SK-N-SH (cell line): Measurements from ENCODE around the gene EOLA2. TPM values are rescaled to one million over a fixed set of nuclear protein-coding genes. Genes with fewer than 3 reads are reported as not detected.

Source experiments
- CTCF ChIA-PET: fragments of 300-600, 350-600 bp; formaldehyde crosslinking; extraction: SDS; loops from one replicate; lab custom pipeline; 2021; lab: Yijun Ruan, JAX
- POLR2A ChIA-PET: fragments of 350-600 bp; sonication (Branson Sonifier 250); formaldehyde crosslinking; extraction: SDS; loops from one replicate; lab custom pipeline; 2020; ENCODE audit warnings: antibody characterized with exemption, inconsistent platforms; lab: Yijun Ruan, JAX
- DNase-seq: peaks from one replicate; pipeline ENCODE4 v3.0.0; 2012
- H2AFZ ChIP-seq: fragments of 200-600 bp; sonication (generic); 2 replicates; pipeline ENCODE4 v1.8.1; 2016; ENCODE audit warnings: antibody characterized with exemption, mild to moderate bottlenecking, low read depth
- H3F3A ChIP-seq: fragments of 200-600 bp; sonication (generic); replicated peaks from 2 replicates; pipeline ENCODE3; 2016; ENCODE audit warnings: antibody characterized with exemption, mild to moderate bottlenecking; ENCODE audit not compliant: insufficient read depth
- H3K27ac ChIP-seq, 2 experiments: fragments of 200-500 bp in 1 of 2; fragments of 200-600 bp in 1 of 2; sonication (Bioruptor generic) in 1 of 2; sonication (generic), shearing (Covaris generic) in 1 of 2; 2 replicates each; pipeline versions ENCODE4 v1.5.1 to v1.6.1; 2014 to 2016; ENCODE audit warnings: low read depth in 2 of 2, inconsistent platforms in 1 of 2, low read length in 1 of 2, mild to moderate bottlenecking in 1 of 2, mixed read lengths in 1 of 2
- H3K27me3 ChIP-seq: fragments of 200-600 bp; sonication (generic), shearing (Covaris generic); 2 replicates; pipeline ENCODE4 v1.6.1; 2016; ENCODE audit warnings: mixed run types; ENCODE audit not compliant: insufficient read depth
- H3K36me3 ChIP-seq, 2 experiments: fragments of 200-500 bp in 1 of 2; fragments of 200-600 bp in 1 of 2; sonication (Bioruptor generic) in 1 of 2; sonication (generic) in 1 of 2; replicated peaks in 1 of 2; 2 replicates each; pipeline versions ENCODE3 to v1.5.1; 2014 to 2016; ENCODE audit warnings: low read length in 1 of 2, mild to moderate bottlenecking in 1 of 2; ENCODE audit not compliant: insufficient read depth in 2 of 2, control insufficient read depth in 1 of 2
- H3K4me1 ChIP-seq, 2 experiments: fragments of 200-500 bp in 1 of 2; fragments of 200-600 bp in 1 of 2; sonication (Bioruptor generic) in 1 of 2; sonication (generic), shearing (Covaris generic) in 1 of 2; 2 replicates each; pipeline versions ENCODE4 v1.5.1 to v1.6.1; 2014 to 2016; ENCODE audit warnings: low read depth in 1 of 2, low read length in 1 of 2, mixed run types in 1 of 2; ENCODE audit not compliant: insufficient read depth in 2 of 2, control insufficient read depth in 1 of 2
- H3K4me2 ChIP-seq: fragments of 200-600 bp; sonication (generic), shearing (Covaris generic); 2 replicates; pipeline ENCODE4 v1.6.1; 2017; ENCODE audit warnings: mixed run types
- H3K4me3 ChIP-seq, 2 experiments: fragments of 200-500 bp in 1 of 2; fragments of 200-600 bp in 1 of 2; sonication (Bioruptor generic) in 1 of 2; sonication (generic), shearing (Covaris generic) in 1 of 2; 2 replicates each; pipeline versions ENCODE4 v1.5.1 to v1.8.1; 2014 to 2016; ENCODE audit warnings: low read depth in 2 of 2, inconsistent platforms in 1 of 2, low read length in 1 of 2, mild to moderate bottlenecking in 1 of 2, mixed read lengths in 1 of 2, moderate library complexity in 1 of 2
- H3K79me2 ChIP-seq: fragments of 200-600 bp; sonication (generic); 2 replicates; pipeline ENCODE4 v1.8.1; 2017; ENCODE audit warnings: mild to moderate bottlenecking; ENCODE audit not compliant: insufficient read depth
- H3K9ac ChIP-seq: fragments of 200-600 bp; sonication (generic); 2 replicates; pipeline ENCODE4 v1.6.1; 2017; ENCODE audit warnings: mixed run types
- H3K9me2 ChIP-seq: fragments of 200-600 bp; sonication (generic); 2 replicates; pipeline ENCODE4 v1.6.1; 2017; ENCODE audit warnings: mixed run types
- H3K9me3 ChIP-seq: fragments of 200-600 bp; sonication (generic); 2 replicates; pipeline ENCODE4 v1.6.1; 2017; ENCODE audit warnings: mixed run types, mild to moderate bottlenecking, moderate library complexity
- H4K20me1 ChIP-seq: fragments of 200-600 bp; sonication (generic); 2 replicates; pipeline ENCODE4 v1.6.1; 2017; ENCODE audit warnings: mild to moderate bottlenecking, mixed run types; ENCODE audit not compliant: insufficient read depth
- CHD2 ChIP-seq: fragments of 150-350 bp; IDR thresholded peaks from 2 replicates; pipeline ENCODE4 v1.6.1; 2018; ENCODE audit warnings: low read length; ENCODE audit not compliant: partially characterized antibody
- EP300 ChIP-seq, 2 experiments: IDR thresholded peaks; 2 replicates each; pipeline versions ENCODE4 v1.4.0 to v1.6.1; 2012; ENCODE audit warnings: borderline replicate concordance in 1 of 2, low read depth in 1 of 2, low read length in 1 of 2
- FOSL2 ChIP-seq: IDR thresholded peaks from 2 replicates; pipeline ENCODE4 v1.4.0; 2012; ENCODE audit warnings: low read depth, mild to moderate bottlenecking, moderate library complexity, borderline replicate concordance
- FOXJ3 ChIP-seq: sonication (generic); formaldehyde crosslinking; IDR thresholded peaks from 2 replicates; pipeline ENCODE4 v1.5.1; 2020; ENCODE audit warnings: mild to moderate bottlenecking, missing genetic modification reagents
- GABPA ChIP-seq: IDR thresholded peaks from 2 replicates; pipeline ENCODE4 v1.4.0; 2012; ENCODE audit warnings: low read depth, mild to moderate bottlenecking
- GATA2 ChIP-seq: sonication (generic); formaldehyde crosslinking; IDR thresholded peaks from 2 replicates; pipeline ENCODE4 v1.5.0; 2020; ENCODE audit warnings: mild to moderate bottlenecking, missing genetic modification reagents
- MEF2A ChIP-seq: IDR thresholded peaks from 2 replicates; pipeline ENCODE4 v1.4.0; 2012; ENCODE audit warnings: low read depth, borderline replicate concordance
- NRF1 ChIP-seq: IDR thresholded peaks from 2 replicates; pipeline ENCODE4 v1.6.1; 2012; ENCODE audit warnings: low read depth, mild to moderate bottlenecking, low read length
- POLR2AphosphoS5 ChIP-seq: IDR thresholded peaks from 2 replicates; pipeline ENCODE4 v1.6.1; 2012; ENCODE audit warnings: low read depth, low read length
- RAD21 ChIP-seq: IDR thresholded peaks from 2 replicates; pipeline ENCODE4 v1.6.1; 2012; ENCODE audit warnings: mild to moderate bottlenecking, low read length
- RFX5 ChIP-seq: IDR thresholded peaks from 2 replicates; pipeline ENCODE4 v1.6.1; 2012; ENCODE audit warnings: mild to moderate bottlenecking, improper control_type of control experiment, low read length
- SIN3A ChIP-seq: IDR thresholded peaks from 2 replicates; pipeline ENCODE4 v1.6.1; 2012; ENCODE audit warnings: low read depth, mild to moderate bottlenecking, low read length, moderate library complexity, borderline replicate concordance
- TAF1 ChIP-seq: IDR thresholded peaks from 2 replicates; pipeline ENCODE4 v1.6.1; 2012; ENCODE audit warnings: low read depth, mild to moderate bottlenecking, low read length, moderate library complexity, borderline replicate concordance
- YY1 ChIP-seq: IDR thresholded peaks from 2 replicates; pipeline ENCODE4 v1.4.0; 2012; ENCODE audit warnings: low read depth, mild to moderate bottlenecking
- whole genome bisulfite sequencing: methylation state at CpG from one replicate; pipeline ENCODE4 v1.1.6; 2017; ENCODE audit warnings: low lambda C conversion rate; 5-methylcytosine and 5-hydroxymethylcytosine counted together
- polyA plus RNA-seq, 3 experiments: library from polyadenylated mRNA; depleted of rRNA; stranded (reverse); fragments of >200 nt; gene quantifications; 2 replicates each; pipeline ENCODE4 v1.2.3, GENCODE V29; 2012
- TF ChIP-seq, protein P1 (sequence below): IDR thresholded peaks from 2 replicates; pipeline ENCODE4 v1.4.0; 2012; ENCODE audit warnings: low read depth, borderline replicate concordance
- TF ChIP-seq, protein P2 (sequence below): IDR thresholded peaks from 2 replicates; pipeline ENCODE4 v1.6.1; 2012; ENCODE audit warnings: mild to moderate bottlenecking, low read depth, low read length, moderate library complexity

EOLA2 gene
- polyA plus RNA-seq, 1 of the 3 experiments (the other 2 are of a cell fraction), result 43.4 TPM

DNA sequence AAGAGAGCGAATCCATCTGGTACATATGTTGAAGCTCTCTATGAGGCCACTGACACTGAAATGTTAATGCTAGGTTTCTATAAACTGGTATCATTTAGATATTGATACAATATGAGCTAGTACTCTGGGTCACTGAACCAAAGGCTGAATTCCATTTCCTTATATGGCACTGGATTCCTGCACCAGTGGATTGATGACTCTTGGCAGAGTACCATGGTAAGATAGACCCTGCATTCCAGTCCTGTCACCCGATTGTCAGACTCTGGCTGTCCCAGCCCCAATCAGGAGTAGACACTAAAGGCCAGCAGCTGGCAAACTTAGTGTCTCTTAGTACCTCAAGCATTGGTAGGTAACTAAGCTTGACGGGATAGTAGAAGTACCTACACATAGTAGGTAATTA, 44.0 kb upstream of the EOLA2 start:
- Histone ChIP-seq H3K4me1 (no peaks in the 10 kb centered on the region), H3K9me3 (no peaks in the 10 kb centered on the region), H3K79me2 (no peaks in the 10 kb centered on the region), H3K27ac (no peak overlapping the region), H2AFZ (no peak overlapping the region), H3K9ac (no peak overlapping the region), H3K27me3 (no peaks in the 10 kb centered on the region), H3K4me3 (no peak overlapping the region), H3K36me3 (no peaks in the 10 kb centered on the region), H3F3A (no peaks in the 10 kb centered on the region), H3K4me2 (no peak overlapping the region), H4K20me1 (no peaks in the 10 kb centered on the region), H3K9me2 (no peaks in the 10 kb centered on the region)
- no peak for DNase-seq
- ChIA-PET POLR2A (no interaction called here), CTCF (interaction anchor here (1.4 kb wide), 1 partner anchor 376 kb away, joined by 3 read pairs; no protein-coding TSS in a partner anchor)
- no peak for TF ChIP-seq FOXJ3 (CRISPR knock-in tag)
- no peak for TF ChIP-seq CHD2
- TF ChIP-seq, protein P1, sequence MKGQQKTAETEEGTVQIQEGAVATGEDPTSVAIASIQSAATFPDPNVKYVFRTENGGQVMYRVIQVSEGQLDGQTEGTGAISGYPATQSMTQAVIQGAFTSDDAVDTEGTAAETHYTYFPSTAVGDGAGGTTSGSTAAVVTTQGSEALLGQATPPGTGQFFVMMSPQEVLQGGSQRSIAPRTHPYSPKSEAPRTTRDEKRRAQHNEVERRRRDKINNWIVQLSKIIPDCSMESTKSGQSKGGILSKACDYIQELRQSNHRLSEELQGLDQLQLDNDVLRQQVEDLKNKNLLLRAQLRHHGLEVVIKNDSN, result no peak
- TF ChIP-seq SIN3A, result no peak
- TF ChIP-seq, protein P2, sequence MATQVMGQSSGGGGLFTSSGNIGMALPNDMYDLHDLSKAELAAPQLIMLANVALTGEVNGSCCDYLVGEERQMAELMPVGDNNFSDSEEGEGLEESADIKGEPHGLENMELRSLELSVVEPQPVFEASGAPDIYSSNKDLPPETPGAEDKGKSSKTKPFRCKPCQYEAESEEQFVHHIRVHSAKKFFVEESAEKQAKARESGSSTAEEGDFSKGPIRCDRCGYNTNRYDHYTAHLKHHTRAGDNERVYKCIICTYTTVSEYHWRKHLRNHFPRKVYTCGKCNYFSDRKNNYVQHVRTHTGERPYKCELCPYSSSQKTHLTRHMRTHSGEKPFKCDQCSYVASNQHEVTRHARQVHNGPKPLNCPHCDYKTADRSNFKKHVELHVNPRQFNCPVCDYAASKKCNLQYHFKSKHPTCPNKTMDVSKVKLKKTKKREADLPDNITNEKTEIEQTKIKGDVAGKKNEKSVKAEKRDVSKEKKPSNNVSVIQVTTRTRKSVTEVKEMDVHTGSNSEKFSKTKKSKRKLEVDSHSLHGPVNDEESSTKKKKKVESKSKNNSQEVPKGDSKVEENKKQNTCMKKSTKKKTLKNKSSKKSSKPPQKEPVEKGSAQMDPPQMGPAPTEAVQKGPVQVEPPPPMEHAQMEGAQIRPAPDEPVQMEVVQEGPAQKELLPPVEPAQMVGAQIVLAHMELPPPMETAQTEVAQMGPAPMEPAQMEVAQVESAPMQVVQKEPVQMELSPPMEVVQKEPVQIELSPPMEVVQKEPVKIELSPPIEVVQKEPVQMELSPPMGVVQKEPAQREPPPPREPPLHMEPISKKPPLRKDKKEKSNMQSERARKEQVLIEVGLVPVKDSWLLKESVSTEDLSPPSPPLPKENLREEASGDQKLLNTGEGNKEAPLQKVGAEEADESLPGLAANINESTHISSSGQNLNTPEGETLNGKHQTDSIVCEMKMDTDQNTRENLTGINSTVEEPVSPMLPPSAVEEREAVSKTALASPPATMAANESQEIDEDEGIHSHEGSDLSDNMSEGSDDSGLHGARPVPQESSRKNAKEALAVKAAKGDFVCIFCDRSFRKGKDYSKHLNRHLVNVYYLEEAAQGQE, result no peak
- no peak for TF ChIP-seq GATA2
- TF ChIP-seq FOSL2, result no peak
- TF ChIP-seq NRF1, result no peak
- no peak for TF ChIP-seq EP300 (IDR thresholded peaks at IDR 0.05; ENCODE audit: borderline replicate concordance in 1 of 2, low read depth in 1 of 2, low read length in 1 of 2)
- no peak for TF ChIP-seq RAD21
- TF ChIP-seq GABPA, result no peak
- TF ChIP-seq YY1, result no peak
- TF ChIP-seq TAF1, result no peak
- TF ChIP-seq MEF2A, result no peak
- TF ChIP-seq RFX5, result no peak
- TF ChIP-seq POLR2AphosphoS5, result no peak
- 52% methylated on average over 3 of the region's 3 CpGs for WGBS
